ENCODE results near the gene TNS3.
"Not testable (repeated sequence)": the region's sequence is repeated elsewhere in the genome, so short reads cannot be mapped to it uniquely, and the experiment has no call there.

The TNS3 gene

GRCh38 chr7:47614450-47614849, 32.5 kb upstream of the TNS3 start:
- POLR2A ChIA-PET: no interaction called here
- CTCF ChIA-PET: interaction anchor here (1.3 kb wide), 1 partner anchor 234 kb away, joined by 3 read pairs; no protein-coding TSS in a partner anchor
- TF ChIP-seq CTCF (IDR thresholded peaks at IDR 0.05; ENCODE audit: control extremely low read depth, extremely low read depth, low read depth, missing control alignments): no peak
- no peak for DNase-seq (ENCODE audit: extremely low spot score)

GRCh38 chr7:47611045-47611511, 29.2 kb upstream of the TNS3 start:
- no peak for DNase-seq (ENCODE audit: extremely low spot score)
- CTCF ChIA-PET: interaction anchor here (1.6 kb wide), 1 partner anchor 11 kb away, joined by 4 read pairs; no protein-coding TSS in a partner anchor
- TF ChIP-seq CTCF (IDR thresholded peaks at IDR 0.05; ENCODE audit: control extremely low read depth, extremely low read depth, low read depth, missing control alignments): no peak
- POLR2A ChIA-PET: no interaction called here

GRCh38 chr7:47610506-47611044, 28.7 kb upstream of the TNS3 start:
- CTCF ChIA-PET: interaction anchor here (1.6 kb wide), 1 partner anchor 10 kb away, joined by 4 read pairs; no protein-coding TSS in a partner anchor
- TF ChIP-seq CTCF (IDR thresholded peaks at IDR 0.05; ENCODE audit: control extremely low read depth, extremely low read depth, low read depth, missing control alignments): no peak
- POLR2A ChIA-PET: no interaction called here

GRCh38 chr7:47609803-47610452, 28.0 kb upstream of the TNS3 start:
- no peak for TF ChIP-seq CTCF (IDR thresholded peaks at IDR 0.05; ENCODE audit: control extremely low read depth, extremely low read depth, low read depth, missing control alignments)
- CTCF ChIA-PET: interaction anchor here (1.6 kb wide), 1 partner anchor 10 kb away, joined by 4 read pairs; no protein-coding TSS in a partner anchor
- no peak for DNase-seq (ENCODE audit: extremely low spot score)
- POLR2A ChIA-PET: no interaction called here

More at GRCh38 chr7:47610506-47611044, 28.7 kb upstream of the TNS3 start:
- no peak for DNase-seq (ENCODE audit: extremely low spot score)

DNA sequence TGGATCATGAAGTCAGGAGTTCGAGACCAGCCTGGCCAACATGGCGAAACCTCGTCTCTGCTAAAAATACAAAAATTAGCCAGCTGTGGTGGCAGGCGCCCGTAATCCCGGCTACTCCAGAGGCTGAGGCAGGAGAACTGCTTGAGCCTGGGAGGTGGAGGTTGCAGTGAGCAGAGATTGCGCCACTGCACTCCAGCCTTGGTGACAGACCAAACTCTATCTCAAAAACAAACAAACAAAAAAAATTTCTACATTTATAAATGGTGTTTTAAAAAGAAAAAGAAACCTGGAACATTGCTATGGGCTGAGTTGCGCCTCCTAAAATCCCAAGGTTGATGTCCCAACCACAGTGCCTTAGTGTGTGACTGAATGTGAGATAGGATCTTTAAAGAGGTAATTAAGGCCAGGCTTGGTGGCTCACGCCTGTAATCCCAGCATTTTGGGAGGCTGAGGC, 24.7 kb upstream of the TNS3 start:
- POLR2A ChIA-PET; DNase-seq (ENCODE audit: extremely low spot score); CTCF ChIA-PET: not testable (repeated sequence)

GRCh38 chr7:47605816-47606575, 24.1 kb upstream of the TNS3 start:
- DNase-seq (ENCODE audit: extremely low spot score): no peak
- CTCF ChIA-PET: no interaction called here
- POLR2A ChIA-PET: no interaction called here
- TF ChIP-seq CTCF (IDR thresholded peaks at IDR 0.05; ENCODE audit: control extremely low read depth, extremely low read depth, low read depth, missing control alignments): no peak

- ChIA-PET POLR2A (no interaction called here), CTCF (no interaction called here)
- no peak for DNase-seq (ENCODE audit: extremely low spot score)
- no peak for TF ChIP-seq CTCF (IDR thresholded peaks at IDR 0.05; ENCODE audit: control extremely low read depth, extremely low read depth, low read depth, missing control alignments)
These were observed 22.6 kb upstream of the TNS3 start for GRCh38 chr7:47604496-47604890.

GRCh38 chr7:47603514-47604255, 21.8 kb upstream of the TNS3 start:
- DNase-seq (ENCODE audit: extremely low spot score); POLR2A ChIA-PET; CTCF ChIA-PET: not testable (repeated sequence)

Data from GM10248 (cell line).